ENCODE measurements around the gene TIA1.
A peak's percentile ranks its signal among the peaks of the same experiment; 100 is the strongest.
"Not testable (repeated sequence)": the region's sequence is repeated elsewhere in the genome, so short reads cannot be mapped to it uniquely, and the experiment has no call there.

TIA1 gene

GRCh38 chr2:70214953-70215549 lies 33.4 kb downstream of the TIA1 start:
- DNase-seq (ENCODE audit: low spot score): no peak

DNA sequence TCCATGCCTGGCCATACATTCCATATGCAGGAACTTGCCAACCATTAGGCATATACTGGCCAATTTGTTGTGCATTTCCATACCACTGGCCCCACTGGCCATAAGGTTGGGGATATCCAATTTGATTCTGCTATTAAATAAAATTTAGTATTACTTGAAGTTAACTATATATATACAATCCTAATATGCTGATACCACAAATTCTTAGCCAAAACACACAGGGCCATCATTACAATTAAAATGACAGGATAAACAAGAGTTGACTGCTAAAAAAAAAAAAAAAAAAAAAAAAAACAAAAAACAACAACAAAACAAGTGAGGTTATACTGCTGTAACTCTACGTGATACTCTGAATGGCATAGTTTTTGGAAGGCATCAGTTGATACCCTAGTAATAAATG lies 34.1 kb downstream of the TIA1 start:
- no peak for DNase-seq (ENCODE audit: low spot score)

DNA sequence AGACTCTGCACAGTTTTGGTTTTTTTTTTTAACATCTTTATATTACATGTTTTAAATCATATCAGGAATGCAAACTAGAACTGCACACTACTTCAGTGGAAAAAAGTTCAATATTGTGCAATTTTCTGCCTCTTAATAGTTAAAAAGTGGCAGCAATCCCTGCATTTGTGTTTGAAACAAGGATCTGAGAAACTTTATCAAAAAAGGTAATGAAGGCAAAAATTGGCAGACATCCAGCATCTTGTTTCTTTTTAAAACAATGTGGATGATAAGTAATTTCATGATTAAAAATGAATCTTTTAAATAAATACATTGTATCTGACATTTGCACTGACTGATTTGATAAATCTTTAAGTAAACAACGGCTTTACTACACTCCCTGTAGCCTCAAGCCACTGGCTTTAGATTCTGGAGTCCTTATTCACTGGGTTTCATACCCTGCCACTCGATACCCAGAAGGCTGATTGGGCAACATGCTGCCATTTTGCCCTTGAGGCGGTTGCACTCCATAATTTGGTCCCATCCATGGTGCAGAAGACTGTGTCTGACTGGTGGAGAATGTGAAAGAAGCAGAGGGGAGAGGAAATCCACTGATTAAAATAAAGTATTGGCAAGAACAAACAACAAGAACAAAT lies 36.0 kb downstream of the TIA1 start:
- DNase-seq (ENCODE audit: low spot score): no peak

- no peak for DNase-seq (ENCODE audit: low spot score)
These were observed 36.8 kb downstream of the TIA1 start for GRCh38 chr2:70211595-70211994.

DNA sequence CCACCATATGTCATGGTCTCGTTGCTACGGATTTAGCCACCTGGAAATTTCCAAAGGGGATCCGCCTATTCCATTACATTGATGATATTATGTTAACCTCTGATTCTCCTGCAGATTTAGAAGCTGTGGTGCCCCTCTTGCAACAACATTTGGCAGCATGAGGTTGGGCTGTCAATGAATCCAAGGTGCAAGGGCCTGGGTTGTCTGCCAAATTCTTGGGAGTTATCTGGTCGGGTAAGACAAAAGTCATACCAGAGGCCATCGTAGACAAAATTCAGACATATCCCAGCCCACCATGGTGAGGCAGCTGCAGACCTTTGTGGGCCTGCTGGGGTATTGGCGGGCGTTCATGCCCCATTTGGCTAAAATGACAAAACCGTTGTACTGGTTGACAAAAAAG lies 44.0 kb downstream of the TIA1 start:
- no peak for DNase-seq (ENCODE audit: low spot score)

GRCh38 chr2:70203086-70203485 lies 45.3 kb downstream of the TIA1 start:
- no peak for DNase-seq (ENCODE audit: low spot score)

DNA sequence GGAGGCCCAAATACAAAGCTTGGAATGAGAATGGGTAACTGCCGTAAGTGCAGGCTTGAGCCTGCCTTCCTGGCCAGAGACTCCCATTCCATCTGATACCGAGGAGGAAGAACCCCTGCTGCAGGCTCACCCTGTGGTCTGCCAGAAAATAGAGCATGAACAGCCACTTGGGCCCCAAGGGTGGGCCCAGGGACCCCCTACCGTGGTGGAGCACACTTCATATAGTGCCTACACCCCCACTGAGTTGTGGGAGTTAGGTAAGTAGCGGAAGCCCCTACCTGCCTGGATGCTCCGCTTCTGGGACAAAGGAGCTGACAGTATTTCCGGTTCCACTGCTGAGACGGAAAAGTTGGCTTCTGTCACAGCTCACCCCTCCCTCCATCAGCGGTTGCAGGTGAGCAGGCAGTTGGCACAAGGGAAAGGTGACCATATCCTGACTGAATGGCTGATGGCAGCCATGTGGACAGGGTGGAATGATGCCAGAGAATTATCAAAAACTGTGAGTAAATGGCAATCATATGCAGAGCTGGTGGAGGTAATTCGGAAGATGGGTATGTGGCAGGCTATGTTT lies 46.1 kb downstream of the TIA1 start:
- no peak for DNase-seq (ENCODE audit: low spot score)

DNA sequence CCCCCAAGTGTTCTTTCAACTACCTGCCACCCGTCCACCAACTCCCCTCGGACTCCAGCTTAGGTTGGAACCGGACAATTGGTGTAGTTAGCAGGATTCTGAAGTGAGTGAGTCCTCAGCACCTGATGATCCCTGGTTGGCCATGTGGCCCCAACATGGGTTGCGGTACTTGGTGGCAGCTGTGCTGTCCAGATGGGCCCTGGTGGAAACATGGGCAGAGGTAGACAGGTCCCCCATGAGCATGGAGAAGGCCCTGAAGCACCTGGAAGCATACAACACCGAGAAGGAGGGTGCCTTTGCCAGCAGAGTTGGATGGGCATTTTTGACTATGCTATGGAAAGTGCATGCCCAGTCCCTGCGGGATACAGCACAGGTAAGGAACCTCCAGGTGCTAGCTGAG lies 46.6 kb downstream of the TIA1 start:
- no peak for DNase-seq (ENCODE audit: low spot score)

DNA sequence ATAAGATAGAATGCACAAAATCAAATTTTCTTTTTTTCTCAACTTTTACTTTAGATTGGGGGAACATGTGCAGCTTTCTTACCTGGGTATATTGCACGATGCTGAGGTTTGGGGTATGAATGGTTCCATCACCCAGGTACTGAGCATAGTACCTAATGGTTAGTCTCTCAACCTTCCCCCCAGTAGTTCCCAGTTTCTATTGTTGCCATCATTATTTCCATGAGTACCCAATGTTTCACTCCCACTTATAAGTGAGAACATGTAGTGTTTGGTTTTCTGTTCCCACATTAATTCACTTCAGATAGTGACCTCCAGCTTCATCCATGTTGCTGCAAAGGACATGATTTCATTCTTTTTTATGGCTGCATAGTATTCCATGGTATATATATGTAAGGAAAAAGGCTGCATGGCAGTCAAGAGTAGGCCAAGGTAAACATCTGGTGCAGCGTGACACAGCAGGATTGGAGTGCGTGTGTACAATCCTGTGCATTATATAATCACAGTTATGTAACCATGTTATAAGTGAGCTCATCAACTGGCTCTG lies 47.1 kb downstream of the TIA1 start:
- no peak for DNase-seq (ENCODE audit: low spot score)

GRCh38 chr2:70199320-70199864 lies 49.0 kb downstream of the TIA1 start:
- no peak for DNase-seq (ENCODE audit: low spot score)

DNA sequence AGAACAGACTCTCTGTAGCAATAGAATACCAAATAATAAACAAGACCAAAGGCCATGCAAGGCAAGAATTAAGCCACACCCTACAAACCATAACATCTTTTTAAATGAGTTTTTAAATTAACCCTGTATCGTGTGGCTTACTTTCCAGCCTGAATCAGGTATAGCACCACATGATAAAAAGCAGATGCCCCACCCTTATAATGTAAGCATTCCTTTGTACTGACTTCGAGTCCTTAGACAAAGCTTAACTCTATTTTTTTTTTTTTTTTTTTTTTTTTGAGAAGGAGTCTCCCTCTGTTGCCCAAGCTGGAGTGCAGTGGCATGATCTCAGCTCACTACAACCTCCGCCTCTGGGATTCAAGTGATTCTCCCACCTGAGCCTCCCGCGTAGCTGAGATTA lies 55.9 kb downstream of the TIA1 start:
- DNase-seq (ENCODE audit: low spot score): no peak

DNA sequence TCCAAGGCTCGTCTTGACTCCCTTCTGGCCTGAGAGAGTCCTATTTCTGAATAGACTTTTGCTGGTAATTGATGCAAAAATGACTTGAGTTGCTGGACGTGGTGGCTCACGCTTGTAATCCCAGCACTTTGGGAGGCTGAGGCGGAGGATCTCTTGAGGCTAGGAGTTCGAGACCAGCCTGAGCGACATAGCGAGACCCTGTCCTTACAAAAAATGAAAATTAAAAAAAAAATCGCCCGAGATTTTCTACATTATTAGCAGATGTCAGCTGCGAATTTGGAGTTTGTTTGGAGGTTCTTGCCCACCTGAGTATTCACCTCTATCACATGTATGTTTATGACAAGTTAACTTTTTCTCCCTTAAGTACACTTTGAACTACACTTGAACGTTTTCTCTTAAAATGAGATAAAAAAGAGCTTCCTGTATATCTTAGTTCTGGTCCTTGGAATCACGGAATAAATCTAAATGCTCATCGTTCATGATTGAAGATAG lies 57.1 kb downstream of the TIA1 start:
- DNase-seq (ENCODE audit: low spot score): no peak

- peak; percentile 95 for DNase-seq (ENCODE audit: low spot score)
These were observed 57.8 kb downstream of the TIA1 start, which contains the start of gene C2orf42 for GRCh38 chr2:70190418-70191243. C2orf42 (minus strand) TSS chr2:70191019; CDS start chr2:70181985, 9,034 bp downstream.

GRCh38 chr2:70188460-70188859 lies 60.0 kb downstream of the TIA1 start:
- no peak for DNase-seq (ENCODE audit: low spot score)

DNA sequence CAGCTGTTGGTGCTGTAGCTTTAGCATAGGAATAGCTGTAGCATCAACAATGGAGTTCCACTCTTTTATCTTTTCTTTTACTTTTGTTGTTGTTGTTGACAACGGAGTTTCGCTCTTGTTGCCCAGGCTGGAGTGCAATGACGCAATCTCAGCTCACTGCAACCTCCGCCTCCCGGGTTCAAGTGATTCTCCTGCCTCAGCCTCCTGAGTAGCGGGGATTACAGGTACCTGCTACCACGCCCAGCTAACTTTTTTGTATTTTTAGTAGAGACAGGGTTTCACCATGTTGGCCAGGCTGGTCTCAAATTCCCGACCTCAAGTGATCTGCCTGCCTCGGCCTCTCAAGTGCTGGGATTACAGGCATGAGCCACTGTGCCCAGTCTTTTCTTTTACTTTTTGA lies 61.3 kb downstream of the TIA1 start:
- not testable (repeated sequence) for DNase-seq (ENCODE audit: low spot score)

DNA sequence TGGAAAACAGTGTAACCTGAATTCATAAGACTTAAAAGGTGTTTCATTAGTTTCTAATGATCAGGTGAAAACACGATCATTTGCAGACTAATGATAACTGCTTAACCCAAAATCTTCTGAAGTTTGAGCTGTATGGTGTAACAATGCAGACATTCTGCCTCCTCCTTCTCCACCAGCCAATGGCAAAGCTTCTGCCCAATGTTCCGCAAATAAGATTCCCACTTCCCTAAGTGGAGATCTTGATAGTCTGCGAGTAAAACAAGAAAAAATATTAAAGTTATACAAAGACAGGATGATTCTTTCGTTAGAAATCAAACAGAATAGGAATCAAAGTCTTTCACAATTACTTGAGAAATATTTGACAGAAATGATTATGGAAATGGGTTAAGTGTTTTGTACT lies 65.7 kb downstream of the TIA1 start:
- DNase-seq (ENCODE audit: low spot score): no peak

DNA sequence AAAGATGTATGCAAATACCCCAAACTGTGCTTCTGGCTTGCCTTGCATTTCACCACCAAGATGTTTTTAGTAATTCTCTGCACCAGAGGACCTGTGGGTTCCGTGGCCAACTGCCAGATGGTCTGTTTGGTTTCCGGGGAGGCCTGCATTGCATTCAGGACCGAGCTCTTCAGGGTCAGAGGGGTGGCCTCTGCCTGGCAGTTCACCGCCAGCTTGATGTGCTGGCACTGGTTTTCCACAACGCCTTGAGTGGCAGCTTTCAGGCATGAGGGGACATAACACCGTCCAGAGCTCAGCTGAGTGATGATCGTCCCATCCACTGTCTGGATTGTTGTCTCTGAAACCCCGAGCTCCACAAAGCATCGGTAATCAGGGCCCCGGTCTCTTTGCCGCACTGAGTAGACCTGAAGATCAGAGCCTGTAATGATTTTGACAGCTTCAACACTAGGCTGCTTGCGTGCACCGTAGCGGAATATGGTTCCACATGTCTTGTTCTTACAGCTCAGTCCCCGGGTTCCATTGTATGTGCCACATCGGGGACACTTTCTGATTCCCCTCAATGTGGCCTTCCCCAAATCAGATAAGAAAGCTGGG lies 67.0 kb downstream of the TIA1 start:
- no peak for DNase-seq (ENCODE audit: low spot score)

DNA sequence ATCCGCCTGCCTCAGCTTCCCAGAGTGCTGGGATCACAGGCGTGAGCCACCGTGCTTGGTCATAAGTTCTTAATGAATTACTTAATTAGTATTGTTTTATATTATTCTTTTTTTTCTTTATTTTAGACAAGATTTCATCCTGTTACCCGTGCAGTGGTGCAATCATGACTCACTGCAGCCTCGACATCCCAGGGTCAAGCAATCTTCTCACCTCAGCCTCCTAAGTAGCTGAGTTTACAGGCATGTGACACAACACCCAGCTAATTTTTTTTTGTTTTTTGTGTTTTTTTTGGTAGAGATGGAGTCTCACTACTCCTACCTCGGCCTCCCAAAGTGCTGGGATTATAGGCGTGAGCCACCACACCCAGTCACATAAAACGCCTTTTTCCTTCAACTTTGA lies 74.9 kb downstream of the TIA1 start:
- DNase-seq (ENCODE audit: low spot score): no peak

DNA sequence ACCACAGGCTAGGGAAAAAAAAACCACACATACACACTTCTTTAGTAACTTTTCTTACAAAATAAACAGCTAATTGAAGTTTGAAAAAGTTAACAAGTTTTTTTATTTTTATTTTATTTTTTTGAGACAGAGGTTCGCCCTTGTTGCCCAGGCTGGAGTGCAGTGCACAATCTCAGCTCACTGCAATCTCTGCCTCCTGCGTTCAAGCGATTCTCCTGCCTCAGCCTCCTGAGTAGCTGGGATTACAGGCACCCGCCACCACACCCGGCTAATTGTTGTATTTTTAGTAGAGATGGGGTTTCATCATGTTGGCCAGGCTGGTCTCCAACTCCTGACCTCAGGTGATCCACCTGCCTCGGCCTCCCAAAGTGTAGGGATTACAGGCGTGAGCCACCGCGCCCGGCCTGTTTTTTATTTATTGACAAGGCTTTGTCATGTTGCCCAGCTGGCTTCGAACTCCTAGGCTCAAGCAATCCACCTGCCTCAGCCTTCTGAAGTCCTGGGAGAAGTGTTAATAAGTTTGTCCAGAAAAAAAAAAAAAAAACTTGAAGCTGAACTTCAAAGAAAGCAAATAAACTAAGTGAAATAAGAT lies 78.7 kb downstream of the TIA1 start:
- not testable (repeated sequence) for DNase-seq (ENCODE audit: low spot score)

DNA sequence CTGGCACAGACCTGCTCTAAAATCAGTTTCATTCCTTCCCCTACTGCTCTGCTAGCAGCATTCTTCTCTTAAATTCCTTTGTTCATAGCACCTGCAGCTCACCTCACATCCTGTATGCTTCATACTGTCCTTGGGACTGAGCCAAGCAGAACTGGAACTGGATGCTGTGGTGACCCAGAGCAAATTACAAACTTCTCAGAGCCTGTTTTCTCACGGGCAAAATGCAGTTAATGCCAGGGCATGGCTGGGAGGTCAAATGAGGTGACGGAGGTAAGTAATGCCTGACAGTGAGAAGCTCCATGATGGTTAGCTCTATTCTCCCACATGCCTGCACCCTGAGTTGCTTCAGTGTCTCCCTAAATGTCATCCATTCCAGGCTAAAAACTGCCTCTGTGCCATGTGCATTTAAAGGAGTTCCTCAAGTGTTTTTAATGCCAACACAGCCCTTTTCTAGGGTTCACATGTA lies 87.3 kb downstream of the TIA1 start:
- no peak for DNase-seq (ENCODE audit: low spot score)

DNA sequence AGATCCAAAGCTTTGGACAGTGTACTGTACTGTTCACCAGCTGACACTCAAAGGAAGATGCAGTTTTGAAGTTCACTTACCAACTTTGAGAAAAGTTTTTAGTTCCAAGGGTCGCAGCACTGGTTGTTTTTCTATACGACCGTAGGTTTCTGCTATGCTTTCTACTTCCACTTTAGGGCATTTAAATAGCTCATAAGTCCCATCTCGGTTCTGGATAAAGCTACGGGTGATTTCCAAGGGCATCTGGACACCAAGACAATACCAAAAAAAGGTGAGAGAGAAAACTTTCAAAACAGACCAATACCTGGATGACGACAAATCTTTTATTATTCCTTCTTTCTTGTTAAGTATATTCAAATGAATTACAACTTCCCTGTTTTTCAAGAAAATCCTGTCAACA lies 87.9 kb downstream of the TIA1 start:
- DNase-seq (ENCODE audit: low spot score): no peak
